ENCODE measurements around the gene CCER1. TPM values are rescaled to one million over a fixed set of nuclear protein-coding genes. Genes with fewer than 3 reads are reported as not detected.

Gene CCER1
- total RNA-seq, 1 experiment from 2014 or later: not detected

DNA sequence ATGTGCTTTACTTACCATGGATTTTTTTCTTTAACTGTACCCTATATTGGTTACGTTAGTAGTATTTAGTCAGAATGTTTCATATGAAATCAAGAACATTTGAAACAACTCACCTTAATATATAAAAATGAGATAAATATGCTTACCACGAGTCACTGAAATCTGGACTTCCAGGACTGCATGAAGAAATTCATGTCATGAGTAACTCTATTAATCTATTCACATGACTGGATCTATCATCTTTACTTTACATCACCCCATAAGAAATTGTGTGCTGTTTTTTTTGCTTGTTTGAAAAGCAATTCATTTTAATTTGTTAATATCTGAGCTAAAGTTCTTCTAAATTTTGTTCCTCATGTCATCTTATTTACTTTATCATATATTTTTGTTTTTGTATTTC is 44.6 kb upstream of the CCER1 start:
- CTCF ChIA-PET: no interaction called here
- no peaks in the 10 kb centered on the region for H3K4me1 Mint-ChIP-seq (ENCODE audit: insufficient read depth, unreplicated experiment)
- no peaks in the 10 kb centered on the region for H3K36me3 Mint-ChIP-seq (ENCODE audit: insufficient read depth, unreplicated experiment)
- H3K27ac Mint-ChIP-seq (ENCODE audit: low read depth, unreplicated experiment): no peak overlapping the region
- intact Hi-C loops (cut with micrococcal nuclease): no loop called here
- TF ChIP-seq CTCF (IDR thresholded peaks at IDR 0.05; ENCODE audit: unreplicated experiment): no peak
- no peak for DNase-seq (ENCODE audit: unreplicated experiment)
- POLR2A ChIA-PET: no interaction called here
- peaks cover 48% of the 10 kb centered on the region for H3K27me3 Mint-ChIP-seq (ENCODE audit: insufficient read depth, unreplicated experiment)
- no peak overlapping the region for H3K4me3 Mint-ChIP-seq (ENCODE audit: unreplicated experiment)
- H3K9me3 Mint-ChIP-seq (ENCODE audit: unreplicated experiment): no peaks in the 10 kb centered on the region
- BruUV-seq (replicated peaks): no TSS peak

- Mint-ChIP-seq H3K9me3 (ENCODE audit: unreplicated experiment) (no peaks in the 10 kb centered on the region), H3K4me1 (ENCODE audit: insufficient read depth, unreplicated experiment) (no peaks in the 10 kb centered on the region), H3K27me3 (ENCODE audit: insufficient read depth, unreplicated experiment) (peaks cover 63% of the 10 kb centered on the region), H3K36me3 (ENCODE audit: insufficient read depth, unreplicated experiment) (no peaks in the 10 kb centered on the region), H3K27ac (ENCODE audit: low read depth, unreplicated experiment) (no peak overlapping the region), H3K4me3 (ENCODE audit: unreplicated experiment) (no peak overlapping the region)
- no peak for TF ChIP-seq CTCF (IDR thresholded peaks at IDR 0.05; ENCODE audit: unreplicated experiment)
- no peak for DNase-seq (ENCODE audit: unreplicated experiment)
- POLR2A ChIA-PET: no interaction called here
- BruUV-seq (replicated peaks): no TSS peak
- CTCF ChIA-PET: interaction anchor here (0.6 to 3.0 kb wide), 2 partner anchors 114 to 720 kb away, joined by 4 to 7 read pairs; no protein-coding TSS in a partner anchor
- intact Hi-C loops (cut with micrococcal nuclease): no loop called here
These were observed 40.0 kb upstream of the CCER1 start for GRCh38 chr12:90995010-90995409.

- DNase-seq (ENCODE audit: unreplicated experiment): no peak
- no peak overlapping the region for H3K4me3 Mint-ChIP-seq (ENCODE audit: unreplicated experiment)
- no peaks in the 10 kb centered on the region for H3K36me3 Mint-ChIP-seq (ENCODE audit: insufficient read depth, unreplicated experiment)
- POLR2A ChIA-PET: interaction anchor here (0.7 kb wide), 1 partner anchor 177 kb away, joined by 3 read pairs; no protein-coding TSS in a partner anchor
- no peak for TF ChIP-seq CTCF (IDR thresholded peaks at IDR 0.05; ENCODE audit: unreplicated experiment)
- no peaks in the 10 kb centered on the region for H3K4me1 Mint-ChIP-seq (ENCODE audit: insufficient read depth, unreplicated experiment)
- intact Hi-C loops (cut with micrococcal nuclease): no loop called here
- peaks cover 73% of the 10 kb centered on the region for H3K27me3 Mint-ChIP-seq (ENCODE audit: insufficient read depth, unreplicated experiment)
- H3K9me3 Mint-ChIP-seq (ENCODE audit: unreplicated experiment): no peaks in the 10 kb centered on the region
- no TSS peak for BruUV-seq (replicated peaks)
- CTCF ChIA-PET: interaction anchor here (1.5 kb wide), 1 partner anchor 13 kb away, joined by 13 read pairs; no protein-coding TSS in a partner anchor
- H3K27ac Mint-ChIP-seq (ENCODE audit: low read depth, unreplicated experiment): no peak overlapping the region
These were observed 37.0 kb upstream of the CCER1 start for GRCh38 chr12:90991952-90992465.

DNA sequence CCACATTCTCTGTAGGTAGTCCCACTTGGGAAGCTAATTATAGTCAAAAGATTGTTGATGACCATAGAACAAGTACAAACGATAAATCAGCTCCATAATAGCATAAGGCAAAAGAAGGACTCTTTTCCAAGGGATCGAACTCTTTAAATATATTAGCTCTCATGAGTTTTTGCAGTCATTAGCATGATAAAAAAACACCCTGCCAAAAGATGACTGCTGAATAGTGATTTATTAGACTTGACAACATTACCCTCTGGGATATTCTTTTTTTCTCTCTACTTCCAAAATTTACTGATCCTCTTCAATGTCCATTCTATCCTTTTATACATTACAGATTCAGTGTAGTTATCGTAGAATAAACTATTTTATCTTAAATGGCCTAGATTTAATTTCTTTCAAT is 35.6 kb upstream of the CCER1 start:
- Mint-ChIP-seq H3K27ac (ENCODE audit: low read depth, unreplicated experiment) (no peak overlapping the region), H3K27me3 (ENCODE audit: insufficient read depth, unreplicated experiment) (peaks cover 66% of the 10 kb centered on the region), H3K4me1 (ENCODE audit: insufficient read depth, unreplicated experiment) (no peaks in the 10 kb centered on the region), H3K9me3 (ENCODE audit: unreplicated experiment) (no peaks in the 10 kb centered on the region), H3K4me3 (ENCODE audit: unreplicated experiment) (no peak overlapping the region), H3K36me3 (ENCODE audit: insufficient read depth, unreplicated experiment) (no peaks in the 10 kb centered on the region)
- no peak for TF ChIP-seq CTCF (IDR thresholded peaks at IDR 0.05; ENCODE audit: unreplicated experiment)
- intact Hi-C loops (cut with micrococcal nuclease): no loop called here
- no peak for DNase-seq (ENCODE audit: unreplicated experiment)
- CTCF ChIA-PET: interaction anchor here (0.6 to 1.0 kb wide), 2 partner anchors 364 to 859 kb away, joined by 3 read pairs; no protein-coding TSS in a partner anchor
- BruUV-seq (replicated peaks): no TSS peak
- POLR2A ChIA-PET: interaction anchor here (0.6 kb wide), 1 partner anchor 318 kb away, joined by 3 read pairs; no protein-coding TSS in a partner anchor
